ENCODE data around the gene IRGQ. TPM values are rescaled to one million over a fixed set of nuclear protein-coding genes. Genes with fewer than 3 reads are reported as not detected.
"Not testable (repeated sequence)": the region's sequence is repeated elsewhere in the genome, so short reads cannot be mapped to it uniquely, and the experiment has no call there.

IRGQ gene
- total RNA-seq, 2 experiments from 2014 or later: 17.1 to 17.9 TPM

GRCh38 chr19:43609872-43610271 is 13.9 kb upstream of the IRGQ start:
- POLR2A ChIA-PET: interaction anchor here (0.6 kb wide), 1 partner anchor 1561 kb away, joined by 3 read pairs; no protein-coding TSS in a partner anchor
- H3K27ac Mint-ChIP-seq: no peak overlapping the region
- DNase-seq: no peak
- H3K4me3 Mint-ChIP-seq: no peak overlapping the region
- CTCF ChIA-PET: no interaction called here
- peaks cover 8% of the 10 kb centered on the region for H3K36me3 Mint-ChIP-seq (ENCODE audit: low read depth)
- no peak for TF ChIP-seq CTCF (IDR thresholded peaks at IDR 0.05)
- no peaks in the 10 kb centered on the region for H3K9me3 Mint-ChIP-seq
- ATAC-seq: no peak
- no peaks in the 10 kb centered on the region for H3K27me3 Mint-ChIP-seq
- peaks cover 14% of the 10 kb centered on the region for H3K4me1 Mint-ChIP-seq (ENCODE audit: low read depth)
- intact Hi-C loops (cut with micrococcal nuclease): no loop called here

DNA sequence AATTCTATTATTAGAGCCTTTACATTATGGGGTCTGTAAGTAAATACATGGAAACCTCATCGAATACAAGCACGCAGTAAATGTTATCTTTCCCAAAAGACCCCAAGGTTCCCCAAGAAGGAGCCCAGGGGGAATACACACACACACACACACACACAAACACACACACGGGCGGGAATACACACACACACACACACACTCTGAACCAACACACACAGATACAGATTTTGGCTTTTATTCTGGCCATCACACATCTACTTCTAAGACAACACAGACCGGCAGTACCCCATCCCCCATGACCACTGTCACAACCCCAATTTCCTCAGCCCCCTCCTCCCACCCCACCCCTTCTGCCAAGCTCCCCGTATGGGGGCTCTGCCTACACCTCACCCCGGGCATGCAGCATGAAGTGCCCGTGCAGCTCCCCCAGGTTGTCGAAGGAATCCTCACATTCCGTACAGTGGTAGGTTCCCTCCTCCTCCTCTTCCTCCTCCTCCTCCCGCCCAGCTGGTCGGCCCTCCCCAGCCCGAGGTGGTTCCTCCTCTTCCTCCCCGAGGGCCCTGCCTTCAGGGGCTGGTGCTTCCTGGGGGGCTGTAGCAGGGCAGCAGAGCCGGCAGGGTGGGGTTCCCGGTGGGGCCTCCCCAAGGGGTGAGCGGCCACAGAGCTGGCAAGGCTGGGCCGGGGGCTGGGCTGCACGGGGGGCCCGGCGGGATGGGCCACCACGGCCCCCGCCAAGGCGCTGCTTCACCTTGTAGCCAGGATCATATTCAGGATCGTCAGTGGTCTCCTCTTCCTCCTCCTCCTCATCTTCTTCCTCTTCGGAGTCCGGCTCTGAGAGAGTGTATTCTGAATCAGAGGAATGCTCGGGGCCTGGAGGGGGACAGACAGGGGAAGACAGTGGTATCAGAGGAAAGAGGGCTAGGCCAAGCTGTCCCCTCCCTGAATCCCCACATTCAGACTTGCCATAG is 11.6 kb upstream of the IRGQ start:
- TF ChIP-seq CTCF (IDR thresholded peaks at IDR 0.05): no peak
- Mint-ChIP-seq H3K4me3 (peak overlapping the region; percentile 7), H3K27me3 (no peaks in the 10 kb centered on the region), H3K36me3 (ENCODE audit: low read depth) (peaks cover 6% of the 10 kb centered on the region), H3K27ac (peak overlapping the region; percentile 52), H3K4me1 (ENCODE audit: low read depth) (peaks cover 12% of the 10 kb centered on the region), H3K9me3 (no peaks in the 10 kb centered on the region)
- intact Hi-C loops (cut with micrococcal nuclease): no loop called here
- ChIA-PET CTCF (interaction anchor here (1.6 to 1.8 kb wide), 2 partner anchors 11 to 13 kb away, joined by 4 to 6 read pairs; partner anchors contain the start of gene ZNF576), POLR2A (interaction anchor here (1.0 to 1.7 kb wide), 3 partner anchors 11 to 13 kb away, joined by 3 to 6 read pairs (median 4); partner anchors contain the start of genes IRGQ and ZNF576)
- ATAC-seq (no peak), DNase-seq (no peak)

GRCh38 chr19:43606569-43607229 is 10.8 kb upstream of the IRGQ start:
- CTCF ChIA-PET: interaction anchor here (1.6 to 1.8 kb wide), 2 partner anchors 10 to 12 kb away, joined by 4 to 6 read pairs; partner anchors contain the start of gene ZNF576
- Mint-ChIP-seq H3K36me3 (ENCODE audit: low read depth) (peaks cover 6% of the 10 kb centered on the region), H3K4me1 (ENCODE audit: low read depth) (peaks cover 9% of the 10 kb centered on the region), H3K27ac (peak overlapping the region; percentile 52), H3K9me3 (no peaks in the 10 kb centered on the region), H3K27me3 (no peaks in the 10 kb centered on the region), H3K4me3 (no peak overlapping the region)
- POLR2A ChIA-PET: interaction anchor here (1.7 kb wide), 1 partner anchor 11 kb away, joined by 6 read pairs; the partner anchor contains the start of genes IRGQ and ZNF576
- ATAC-seq: no peak
- no peak for DNase-seq
- intact Hi-C loops (cut with micrococcal nuclease): no loop called here
- TF ChIP-seq CTCF (IDR thresholded peaks at IDR 0.05): no peak

DNA sequence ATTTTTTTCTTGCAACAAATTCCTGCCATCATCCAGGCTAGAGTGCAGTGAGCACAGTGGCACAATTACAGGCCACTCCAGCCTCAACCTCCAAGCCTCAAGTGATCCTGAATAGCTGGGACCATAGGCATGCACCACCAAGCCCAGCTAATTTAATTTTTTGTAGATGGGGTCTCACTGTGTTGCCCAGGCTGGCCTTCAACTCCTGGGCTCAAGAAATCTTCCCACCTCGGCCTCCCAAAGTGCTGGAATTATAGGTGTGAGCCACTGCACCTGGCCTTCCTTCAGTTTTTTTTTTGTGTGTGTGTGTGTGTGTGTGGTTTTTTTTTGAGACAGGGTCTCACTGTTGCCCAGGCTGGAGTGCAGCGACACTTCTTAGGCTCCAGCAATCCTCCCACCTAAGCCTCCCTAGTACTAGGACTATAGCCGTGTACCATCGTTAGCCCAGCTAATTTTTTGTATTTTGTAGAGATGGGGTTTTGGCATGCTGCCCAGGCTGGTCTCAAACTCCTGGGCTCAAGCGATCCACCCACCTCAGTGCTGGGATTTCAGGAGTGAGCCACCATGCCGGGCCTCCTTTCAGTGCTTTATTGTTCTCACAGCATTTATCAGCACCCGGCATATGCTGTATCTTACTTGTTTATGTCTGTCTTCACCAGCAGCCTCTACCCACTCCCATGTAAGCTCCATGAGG is 10.1 kb upstream of the IRGQ start:
- Mint-ChIP-seq H3K27ac (no peak overlapping the region), H3K27me3 (no peaks in the 10 kb centered on the region), H3K36me3 (ENCODE audit: low read depth) (peaks cover 5% of the 10 kb centered on the region), H3K9me3 (no peaks in the 10 kb centered on the region), H3K4me1 (ENCODE audit: low read depth) (peaks cover 9% of the 10 kb centered on the region), H3K4me3 (no peak overlapping the region)
- DNase-seq (no peak), ATAC-seq (no peak)
- CTCF ChIA-PET: interaction anchor here (1.6 to 1.8 kb wide), 2 partner anchors 9 to 12 kb away, joined by 4 to 6 read pairs; partner anchors contain the start of gene ZNF576
- no peak for TF ChIP-seq CTCF (IDR thresholded peaks at IDR 0.05)
- POLR2A ChIA-PET: interaction anchor here (0.5 to 1.7 kb wide), 5 partner anchors 10 to 165 kb away, joined by 3 to 6 read pairs (median 3); partner anchors contain the start of genes IRGQ and ZNF576
- intact Hi-C loops (cut with micrococcal nuclease): no loop called here

DNA sequence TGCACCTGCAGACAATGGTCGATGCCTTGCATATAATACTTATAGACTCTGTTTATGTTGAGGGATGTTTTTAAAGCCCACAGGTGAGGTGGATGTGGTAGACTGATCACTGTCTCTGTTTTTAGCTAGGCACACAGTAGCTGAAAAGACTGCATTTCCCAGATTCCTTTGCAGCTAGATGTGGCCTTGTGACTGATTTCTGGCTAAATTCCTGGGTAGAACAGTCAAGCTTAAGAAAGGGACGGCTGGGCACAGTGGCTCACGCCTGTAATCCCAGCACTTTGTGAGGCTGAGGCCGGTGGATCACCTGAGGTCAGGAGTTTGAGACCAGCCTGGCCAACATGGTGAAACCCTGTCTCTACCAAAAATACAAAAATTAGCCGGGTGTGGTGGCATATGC is 4.4 kb upstream of the IRGQ start:
- H3K27ac Mint-ChIP-seq; H3K4me3 Mint-ChIP-seq; H3K9me3 Mint-ChIP-seq; intact Hi-C loops (cut with micrococcal nuclease); DNase-seq; H3K36me3 Mint-ChIP-seq (ENCODE audit: low read depth); ATAC-seq; H3K27me3 Mint-ChIP-seq: not testable (repeated sequence)
- ChIA-PET CTCF (interaction anchor here (1.9 kb wide), 1 partner anchor 45 kb away, joined by 9 read pairs; no protein-coding TSS in a partner anchor), POLR2A (interaction anchor here (1.0 to 1.5 kb wide), 3 partner anchors 12 to 25 kb away, joined by 3 read pairs; partner anchors contain the start of genes PINLYP, SRRM5 and XRCC1)
- H3K4me1 Mint-ChIP-seq (ENCODE audit: low read depth): peaks cover 18% of the 10 kb centered on the region

Data from activated CD8-positive, alpha-beta T cell treated with anti-CD3 and anti-CD28 coated beads for 36 hours (primary cell).